T-helper 2 cell treated with Interferon-gamma antibody and Interleukin-4, amounts not matched to agents 5 μg/mL and 100 μg/mL, for 36 hours (primary cell): ENCODE data around the gene DNM3.
"Not testable (repeated sequence)": the region's sequence is repeated elsewhere in the genome, so short reads cannot be mapped to it uniquely, and the experiment has no call there.

ENCODE experiments used
- DNase-seq: peaks from one replicate; pipeline ENCODE4 v3.0.0; 2021; ENCODE audit warnings: low spot score
- H3K27ac Mint-ChIP-seq: one replicate; pipeline ENCODE4 v1.8.0; 2021; ENCODE audit warnings: mild to moderate bottlenecking, mixed read lengths
- H3K27me3 Mint-ChIP-seq: one replicate; pipeline ENCODE4 v1.8.0; 2021; ENCODE audit warnings: low read depth, mixed read lengths
- H3K36me3 Mint-ChIP-seq: one replicate; pipeline ENCODE4 v1.8.0; 2021; ENCODE audit warnings: low read depth, mixed read lengths
- H3K4me1 Mint-ChIP-seq: one replicate; pipeline ENCODE4 v1.8.0; 2021; ENCODE audit warnings: low read depth, mixed read lengths
- H3K4me3 Mint-ChIP-seq: one replicate; pipeline ENCODE4 v1.8.0; 2022; ENCODE audit warnings: mild to moderate bottlenecking, moderate library complexity, mixed read lengths
- H3K9me3 Mint-ChIP-seq: one replicate; pipeline ENCODE4 v1.8.0; 2021; ENCODE audit warnings: mixed read lengths

DNM3 gene

GRCh38 chr1:171841050-171841910 is at the start of gene DNM3:
DNM3 (plus strand) TSS chr1:171841498; CDS start chr1:171841657, 159 bp downstream.
- Mint-ChIP-seq H3K36me3 (no peaks in the 10 kb centered on the region), H3K9me3 (no peaks in the 10 kb centered on the region), H3K4me3 (peak within 1 kb of the TSS; percentile 88), H3K27ac (peak within 1 kb of the TSS; percentile 56), H3K27me3 (peaks cover 41% of the 10 kb centered on the region), H3K4me1 (peaks cover 15% of the 10 kb centered on the region)
- peak; percentile 83 for DNase-seq

GRCh38 chr1:171792656-171793369 is 48.5 kb upstream of the DNM3 start:
- no peaks in the 10 kb centered on the region for H3K27me3 Mint-ChIP-seq
- no peak overlapping the region for H3K27ac Mint-ChIP-seq
- H3K9me3 Mint-ChIP-seq = no peaks in the 10 kb centered on the region
- no peak overlapping the region for H3K4me3 Mint-ChIP-seq
- peaks cover 11% of the 10 kb centered on the region for H3K4me1 Mint-ChIP-seq
- peaks cover 78% of the 10 kb centered on the region for H3K36me3 Mint-ChIP-seq
- DNase-seq = no peak

- H3K36me3 Mint-ChIP-seq = peaks cover 77% of the 10 kb centered on the region
- H3K27me3 Mint-ChIP-seq = no peaks in the 10 kb centered on the region
- peak overlapping the region; percentile 78 for H3K27ac Mint-ChIP-seq
- H3K4me3 Mint-ChIP-seq = peak overlapping the region; percentile 26
- peaks cover 11% of the 10 kb centered on the region for H3K4me1 Mint-ChIP-seq
- DNase-seq = no peak
- no peaks in the 10 kb centered on the region for H3K9me3 Mint-ChIP-seq
Observed at GRCh38 chr1:171793636-171794035, 47.7 kb upstream of the DNM3 start.

- Mint-ChIP-seq H3K36me3 (peaks cover 73% of the 10 kb centered on the region), H3K9me3 (no peaks in the 10 kb centered on the region), H3K27me3 (no peaks in the 10 kb centered on the region), H3K27ac (peak overlapping the region; percentile 78), H3K4me1 (peaks cover 11% of the 10 kb centered on the region), H3K4me3 (peak overlapping the region; percentile 26)
- peak; percentile 71 for DNase-seq
Observed at GRCh38 chr1:171794085-171794484, 47.2 kb upstream of the DNM3 start.

GRCh38 chr1:171796592-171796991 is 44.7 kb upstream of the DNM3 start:
- DNase-seq = no peak
- H3K9me3 Mint-ChIP-seq = no peaks in the 10 kb centered on the region
- peaks cover 10% of the 10 kb centered on the region for H3K4me1 Mint-ChIP-seq
- no peak overlapping the region for H3K27ac Mint-ChIP-seq
- peaks cover 60% of the 10 kb centered on the region for H3K36me3 Mint-ChIP-seq
- no peaks in the 10 kb centered on the region for H3K27me3 Mint-ChIP-seq
- H3K4me3 Mint-ChIP-seq = no peak overlapping the region

- Mint-ChIP-seq H3K4me1 (peaks cover 10% of the 10 kb centered on the region), H3K27ac (no peak overlapping the region), H3K4me3 (no peak overlapping the region), H3K9me3 (no peaks in the 10 kb centered on the region), H3K36me3 (peaks cover 47% of the 10 kb centered on the region), H3K27me3 (no peaks in the 10 kb centered on the region)
- DNase-seq = no peak
Observed at GRCh38 chr1:171798311-171798710, 43.0 kb upstream of the DNM3 start.

- no peak for DNase-seq
- Mint-ChIP-seq H3K4me3 (no peak overlapping the region), H3K4me1 (peaks cover 8% of the 10 kb centered on the region), H3K27me3 (no peaks in the 10 kb centered on the region), H3K36me3 (peaks cover 43% of the 10 kb centered on the region), H3K27ac (no peak overlapping the region), H3K9me3 (no peaks in the 10 kb centered on the region)
Observed at GRCh38 chr1:171798765-171799164, 42.5 kb upstream of the DNM3 start.

GRCh38 chr1:171799166-171799565 is 42.1 kb upstream of the DNM3 start:
- Mint-ChIP-seq H3K4me3 (no peak overlapping the region), H3K27me3 (no peaks in the 10 kb centered on the region), H3K27ac (no peak overlapping the region), H3K4me1 (peaks cover 4% of the 10 kb centered on the region), H3K36me3 (peaks cover 39% of the 10 kb centered on the region), H3K9me3 (no peaks in the 10 kb centered on the region)
- DNase-seq = no peak

- not testable (repeated sequence) for H3K4me1 Mint-ChIP-seq, H3K27ac Mint-ChIP-seq, H3K4me3 Mint-ChIP-seq, H3K9me3 Mint-ChIP-seq, H3K27me3 Mint-ChIP-seq, DNase-seq
- peaks cover 34% of the 10 kb centered on the region for H3K36me3 Mint-ChIP-seq
Observed at GRCh38 chr1:171799698-171800097, 41.6 kb upstream of the DNM3 start.

GRCh38 chr1:171800342-171800741 is 41.0 kb upstream of the DNM3 start:
- Mint-ChIP-seq H3K27me3 (no peaks in the 10 kb centered on the region), H3K4me3 (no peak overlapping the region), H3K4me1 (peaks cover 1% of the 10 kb centered on the region), H3K36me3 (peaks cover 30% of the 10 kb centered on the region), H3K27ac (no peak overlapping the region), H3K9me3 (no peaks in the 10 kb centered on the region)
- DNase-seq = no peak

- H3K36me3 Mint-ChIP-seq = peaks cover 27% of the 10 kb centered on the region
- no peaks in the 10 kb centered on the region for H3K27me3 Mint-ChIP-seq
- no peak overlapping the region for H3K4me3 Mint-ChIP-seq
- peaks cover 6% of the 10 kb centered on the region for H3K4me1 Mint-ChIP-seq
- peak overlapping the region; percentile 23 for H3K27ac Mint-ChIP-seq
- H3K9me3 Mint-ChIP-seq = no peaks in the 10 kb centered on the region
- DNase-seq = no peak
Observed at GRCh38 chr1:171800851-171801250, 40.4 kb upstream of the DNM3 start.

- no peak for DNase-seq
- H3K4me1 Mint-ChIP-seq = peaks cover 6% of the 10 kb centered on the region
Observed at GRCh38 chr1:171801487-171801891, 39.8 kb upstream of the DNM3 start.

GRCh38 chr1:171802207-171802606 is 39.1 kb upstream of the DNM3 start:
- H3K27ac Mint-ChIP-seq = no peak overlapping the region
- no peak overlapping the region for H3K4me3 Mint-ChIP-seq
- peaks cover 13% of the 10 kb centered on the region for H3K36me3 Mint-ChIP-seq
- H3K27me3 Mint-ChIP-seq = no peaks in the 10 kb centered on the region
- DNase-seq = no peak
- peaks cover 8% of the 10 kb centered on the region for H3K4me1 Mint-ChIP-seq
- no peaks in the 10 kb centered on the region for H3K9me3 Mint-ChIP-seq

More at GRCh38 chr1:171801487-171801891, 39.8 kb upstream of the DNM3 start:
- Mint-ChIP-seq H3K9me3 (no peaks in the 10 kb centered on the region), H3K27ac (no peak overlapping the region), H3K27me3 (no peaks in the 10 kb centered on the region), H3K36me3 (peaks cover 21% of the 10 kb centered on the region), H3K4me3 (no peak overlapping the region)

GRCh38 chr1:171803045-171803444 is 38.3 kb upstream of the DNM3 start:
- Mint-ChIP-seq H3K36me3 (peaks cover 6% of the 10 kb centered on the region), H3K27ac (no peak overlapping the region), H3K4me1 (peaks cover 8% of the 10 kb centered on the region), H3K27me3 (no peaks in the 10 kb centered on the region), H3K9me3 (no peaks in the 10 kb centered on the region), H3K4me3 (no peak overlapping the region)
- no peak for DNase-seq
